Loucy (cell line): ENCODE results near the gene PSME3.

Experiments used
- H2AFZ ChIP-seq: fragments of 200-600 bp; sonication (generic); 2 replicates; pipeline ENCODE4 v1.6.0; 2016; ENCODE audit warnings: antibody characterized with exemption, mild to moderate bottlenecking, low read length, moderate library complexity
- H3F3A ChIP-seq: fragments of 200-600 bp; 2 replicates; pipeline ENCODE4 v1.6.0; 2016; ENCODE audit warnings: antibody characterized with exemption, low read depth, mild to moderate bottlenecking
- H3K27me3 ChIP-seq: fragments of 200-600 bp; sonication (generic); 2 replicates; pipeline ENCODE4 v1.6.1; 2014; ENCODE audit warnings: low read length, mild to moderate bottlenecking; ENCODE audit not compliant: insufficient read depth, poor library complexity, severe bottlenecking
- H3K36me3 ChIP-seq: fragments of 200-600 bp; sonication (generic); 2 replicates; pipeline ENCODE4 v1.6.1; 2016; ENCODE audit warnings: low read length; ENCODE audit not compliant: insufficient read depth
- H3K4me1 ChIP-seq: fragments of 200-600 bp; sonication (generic); 2 replicates; pipeline ENCODE4 v1.5.1; 2014; ENCODE audit warnings: low read length, mild to moderate bottlenecking; ENCODE audit not compliant: insufficient read depth, poor library complexity, severe bottlenecking
- H3K4me2 ChIP-seq: fragments of 200-600 bp; sonication (generic); 2 replicates; pipeline ENCODE4 v1.6.0; 2014; ENCODE audit warnings: antibody characterized with exemption, low read length, low read depth, mild to moderate bottlenecking; ENCODE audit not compliant: poor library complexity, severe bottlenecking
- H3K4me3 ChIP-seq: fragments of 200-600 bp; sonication (generic); 2 replicates; pipeline ENCODE4 v1.5.1; 2014; ENCODE audit warnings: low read length, mild to moderate bottlenecking, mixed read lengths; ENCODE audit not compliant: poor library complexity, severe bottlenecking
- H3K79me2 ChIP-seq: fragments of 200-600 bp; sonication (generic); 2 replicates; pipeline ENCODE4 v1.6.1; 2014; ENCODE audit warnings: low read length; ENCODE audit not compliant: insufficient read depth
- H3K9ac ChIP-seq: fragments of 200-600 bp; sonication (generic); 2 replicates; pipeline ENCODE4 v1.6.0; 2014; ENCODE audit warnings: mild to moderate bottlenecking, low read depth, low read length, moderate library complexity; ENCODE audit not compliant: poor library complexity, severe bottlenecking
- H3K9me2 ChIP-seq: fragments of 200-600 bp; sonication (generic); replicated peaks from 2 replicates; pipeline ENCODE4 v1.6.1; 2016; ENCODE audit warnings: low read depth, low read length, mixed read lengths
- H3K9me3 ChIP-seq: fragments of 200-600 bp; sonication (generic); 2 replicates; pipeline ENCODE4 v1.6.1; 2014; ENCODE audit warnings: mild to moderate bottlenecking, antibody characterized with exemption, low read length, low read depth; ENCODE audit not compliant: insufficient read depth
- H4K20me1 ChIP-seq: fragments of 200-600 bp; sonication (generic); 2 replicates; pipeline ENCODE4 v1.6.0; 2014; ENCODE audit warnings: antibody characterized with exemption, low read length, mild to moderate bottlenecking; ENCODE audit not compliant: insufficient read depth, poor library complexity, severe bottlenecking
- EZH2phosphoT487 ChIP-seq: fragments of 200-600 bp; IDR thresholded peaks from 2 replicates; pipeline ENCODE4 v1.6.1; 2018; ENCODE audit warnings: antibody characterized with exemption, mild to moderate bottlenecking, moderate library complexity, borderline replicate concordance
- TF ChIP-seq, protein P1 (sequence below): fragments of 200-600 bp; sonication (generic); conservative IDR thresholded peaks from 2 replicates; pipeline ENCODE4 v1.5.1; 2014; ENCODE audit warnings: mild to moderate bottlenecking, antibody characterized with exemption, low read length

PSME3 gene

DNA sequence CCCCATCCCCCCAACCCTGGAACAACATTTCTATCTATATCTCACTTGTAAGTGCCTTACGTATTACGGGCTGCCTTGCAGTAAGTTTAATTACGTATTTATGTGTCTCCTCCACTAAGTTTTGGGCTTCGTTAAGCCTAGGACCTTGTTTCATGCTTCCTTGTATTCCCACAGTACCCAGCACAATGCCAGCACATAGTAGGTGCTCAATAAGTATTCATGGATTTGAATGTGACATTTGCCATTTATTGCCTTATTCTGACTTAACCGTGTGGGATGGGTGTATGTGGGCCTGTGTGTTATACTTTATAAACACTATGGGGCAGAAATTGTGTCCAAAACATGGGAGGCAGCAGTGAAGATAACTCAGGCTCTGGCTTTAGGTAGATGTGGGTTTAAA lies 40.7 kb upstream of the PSME3 start:
- Histone ChIP-seq H4K20me1 (no peaks in the 10 kb centered on the region), H2AFZ (no peak overlapping the region), H3K9ac (no peak overlapping the region), H3K4me2 (no peak overlapping the region), H3K9me2 (no peaks in the 10 kb centered on the region), H3K79me2 (peaks cover 12% of the 10 kb centered on the region), H3F3A (no peaks in the 10 kb centered on the region), H3K9me3 (no peaks in the 10 kb centered on the region), H3K27me3 (no peaks in the 10 kb centered on the region), H3K4me1 (peaks cover 7% of the 10 kb centered on the region), H3K4me3 (no peak overlapping the region), H3K36me3 (no peaks in the 10 kb centered on the region)
- TF ChIP-seq, protein P1, sequence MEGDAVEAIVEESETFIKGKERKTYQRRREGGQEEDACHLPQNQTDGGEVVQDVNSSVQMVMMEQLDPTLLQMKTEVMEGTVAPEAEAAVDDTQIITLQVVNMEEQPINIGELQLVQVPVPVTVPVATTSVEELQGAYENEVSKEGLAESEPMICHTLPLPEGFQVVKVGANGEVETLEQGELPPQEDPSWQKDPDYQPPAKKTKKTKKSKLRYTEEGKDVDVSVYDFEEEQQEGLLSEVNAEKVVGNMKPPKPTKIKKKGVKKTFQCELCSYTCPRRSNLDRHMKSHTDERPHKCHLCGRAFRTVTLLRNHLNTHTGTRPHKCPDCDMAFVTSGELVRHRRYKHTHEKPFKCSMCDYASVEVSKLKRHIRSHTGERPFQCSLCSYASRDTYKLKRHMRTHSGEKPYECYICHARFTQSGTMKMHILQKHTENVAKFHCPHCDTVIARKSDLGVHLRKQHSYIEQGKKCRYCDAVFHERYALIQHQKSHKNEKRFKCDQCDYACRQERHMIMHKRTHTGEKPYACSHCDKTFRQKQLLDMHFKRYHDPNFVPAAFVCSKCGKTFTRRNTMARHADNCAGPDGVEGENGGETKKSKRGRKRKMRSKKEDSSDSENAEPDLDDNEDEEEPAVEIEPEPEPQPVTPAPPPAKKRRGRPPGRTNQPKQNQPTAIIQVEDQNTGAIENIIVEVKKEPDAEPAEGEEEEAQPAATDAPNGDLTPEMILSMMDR: no peak
- no peak for TF ChIP-seq EZH2phosphoT487

DNA sequence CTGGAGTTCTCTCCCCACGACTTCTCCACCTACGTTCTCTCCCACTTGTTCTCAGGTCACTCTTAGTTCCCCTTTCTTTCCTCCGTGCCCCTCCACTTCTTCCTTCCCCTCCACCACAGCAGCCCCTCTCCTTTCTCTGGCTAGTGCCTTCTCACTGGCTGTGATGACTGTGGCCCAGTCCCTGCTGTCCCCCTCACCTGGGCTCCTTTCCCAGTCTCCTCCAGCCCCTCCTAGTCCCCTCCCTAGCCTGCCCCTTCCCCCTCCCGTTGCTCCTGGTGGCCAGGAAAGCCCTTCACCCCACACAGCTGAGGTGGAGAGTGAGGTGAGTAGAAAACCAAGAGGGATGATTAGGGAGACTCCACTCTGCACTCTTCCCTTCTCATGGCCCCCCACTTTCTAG lies 38.1 kb upstream of the PSME3 start:
- Histone ChIP-seq H3K4me1 (peaks cover 12% of the 10 kb centered on the region), H3K79me2 (peaks cover 20% of the 10 kb centered on the region), H3K9ac (no peak overlapping the region), H3K9me2 (no peaks in the 10 kb centered on the region), H3K36me3 (no peaks in the 10 kb centered on the region), H3K27me3 (no peaks in the 10 kb centered on the region), H3F3A (no peaks in the 10 kb centered on the region), H3K9me3 (no peaks in the 10 kb centered on the region), H3K4me3 (no peak overlapping the region), H2AFZ (no peak overlapping the region), H3K4me2 (no peak overlapping the region), H4K20me1 (no peaks in the 10 kb centered on the region)
- TF ChIP-seq, protein P1: no peak
- TF ChIP-seq EZH2phosphoT487: no peak

DNA sequence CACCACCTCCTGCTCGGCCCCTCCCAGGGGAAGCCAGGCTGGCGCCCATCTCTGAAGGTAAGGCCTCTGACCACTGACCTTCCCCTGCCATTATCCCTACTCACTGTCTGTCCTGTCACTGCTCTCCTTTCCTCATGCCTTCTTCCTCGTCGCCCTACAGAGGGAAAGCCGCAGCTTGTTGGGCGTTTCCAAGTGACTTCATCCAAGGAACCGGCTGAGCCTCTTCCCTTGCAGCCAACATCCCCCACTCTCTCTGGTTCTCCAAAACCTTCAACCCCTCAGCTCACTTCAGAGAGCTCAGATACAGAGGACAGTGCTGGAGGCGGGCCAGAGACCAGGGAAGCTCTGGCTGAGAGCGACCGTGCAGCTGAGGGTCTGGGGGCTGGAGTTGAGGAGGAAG lies 37.7 kb upstream of the PSME3 start:
- no peak overlapping the region for H2AFZ ChIP-seq
- TF ChIP-seq, protein P1: no peak
- TF ChIP-seq EZH2phosphoT487: no peak
- no peak overlapping the region for H3K9ac ChIP-seq
- H4K20me1 ChIP-seq: no peaks in the 10 kb centered on the region
- H3K79me2 ChIP-seq: peaks cover 20% of the 10 kb centered on the region
- no peaks in the 10 kb centered on the region for H3F3A ChIP-seq
- H3K9me3 ChIP-seq: no peaks in the 10 kb centered on the region
- no peaks in the 10 kb centered on the region for H3K27me3 ChIP-seq
- H3K4me2 ChIP-seq: no peak overlapping the region
- H3K4me1 ChIP-seq: peaks cover 12% of the 10 kb centered on the region
- no peaks in the 10 kb centered on the region for H3K36me3 ChIP-seq
- no peaks in the 10 kb centered on the region for H3K9me2 ChIP-seq
- no peak overlapping the region for H3K4me3 ChIP-seq
